Astrocyte (in vitro differentiated cells and primary cell): Measurements from ENCODE around the gene THRB.

Source experiments
- EZH2 ChIP-seq: IDR thresholded peaks from 2 replicates; pipeline ENCODE4 v1.6.1; 2012; ENCODE audit warnings: mild to moderate bottlenecking, low read length, inconsistent platforms; ENCODE audit not compliant: insufficient read depth
- TF ChIP-seq, protein P1 (sequence below): IDR thresholded peaks from 2 replicates; pipeline ENCODE4 v1.5.1; 2011; ENCODE audit warnings: low read depth, mild to moderate bottlenecking, inconsistent platforms, low read length, moderate library complexity; ENCODE audit not compliant: insufficient read depth

GRCh38 chr3:24100696-24101402, 393.8 kb downstream of the THRB start:
- TF ChIP-seq, protein P1, sequence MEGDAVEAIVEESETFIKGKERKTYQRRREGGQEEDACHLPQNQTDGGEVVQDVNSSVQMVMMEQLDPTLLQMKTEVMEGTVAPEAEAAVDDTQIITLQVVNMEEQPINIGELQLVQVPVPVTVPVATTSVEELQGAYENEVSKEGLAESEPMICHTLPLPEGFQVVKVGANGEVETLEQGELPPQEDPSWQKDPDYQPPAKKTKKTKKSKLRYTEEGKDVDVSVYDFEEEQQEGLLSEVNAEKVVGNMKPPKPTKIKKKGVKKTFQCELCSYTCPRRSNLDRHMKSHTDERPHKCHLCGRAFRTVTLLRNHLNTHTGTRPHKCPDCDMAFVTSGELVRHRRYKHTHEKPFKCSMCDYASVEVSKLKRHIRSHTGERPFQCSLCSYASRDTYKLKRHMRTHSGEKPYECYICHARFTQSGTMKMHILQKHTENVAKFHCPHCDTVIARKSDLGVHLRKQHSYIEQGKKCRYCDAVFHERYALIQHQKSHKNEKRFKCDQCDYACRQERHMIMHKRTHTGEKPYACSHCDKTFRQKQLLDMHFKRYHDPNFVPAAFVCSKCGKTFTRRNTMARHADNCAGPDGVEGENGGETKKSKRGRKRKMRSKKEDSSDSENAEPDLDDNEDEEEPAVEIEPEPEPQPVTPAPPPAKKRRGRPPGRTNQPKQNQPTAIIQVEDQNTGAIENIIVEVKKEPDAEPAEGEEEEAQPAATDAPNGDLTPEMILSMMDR, result no peak
- TF ChIP-seq EZH2, result no peak
